ENCODE measurements around the gene TMEM258. TPM values are rescaled to one million over a fixed set of nuclear protein-coding genes. Genes with fewer than 3 reads are reported as not detected.

TMEM258 gene
- total RNA-seq, 4 donors from 2014 or later = 8.2 to 34.7 (median 23.7) TPM

DNA sequence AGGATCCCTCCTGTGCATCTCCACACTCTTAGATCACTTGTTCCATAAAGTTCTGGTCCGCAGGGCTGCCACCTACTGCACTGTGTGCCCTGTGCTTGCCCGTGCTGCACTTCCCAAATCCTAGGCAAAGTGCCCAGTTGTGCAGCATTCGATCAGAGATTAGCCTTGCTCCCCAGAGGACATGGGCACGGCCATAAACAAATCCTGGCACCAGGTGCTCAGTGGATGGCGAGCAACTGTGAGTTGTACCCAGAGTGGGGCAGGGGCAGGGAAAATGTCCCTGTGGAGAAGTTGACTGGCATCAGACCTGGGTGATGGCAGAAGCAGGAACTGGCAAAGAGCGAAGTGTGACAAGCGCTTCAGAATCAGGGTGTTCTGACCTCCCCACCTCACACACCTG is 40.4 kb upstream of the TMEM258 start:
- Histone ChIP-seq H3K4me1 (peaks cover 3 to 50% (median 21%) of the 10 kb centered on the region in 4 donors), H3K9me3 (no peaks in the 10 kb centered on the region), H3K4me3 (no peak overlapping the region), H3K27me3 (peaks cover 24% of the 10 kb centered on the region), H3K27ac (no peak overlapping the region), H3K36me3 (no peaks in the 10 kb centered on the region)
- intact Hi-C loops (cut with DNase I; ENCODE audit: low total_unique reads) = no loop called here
- DNase-seq = no peak
- WGBS, 2 donors (ENCODE audit: low coverage in 1 of 2) = 54% methylated on average over 7 of the region's 7 CpGs; no CpG with 5 or more reads in 1 of the 2 donors
- in situ Hi-C loops (cut with MboI; ENCODE audit: low pct_ligation_motif_present in 1 of 4, low pct_unique_long_range_greater_than_20kb in 1 of 4, low sequenced_read_pairs in 3 of 4) = no loop called here
- TF ChIP-seq POLR2A (IDR thresholded peaks at IDR 0.05) = no peak
- TF ChIP-seq, protein P1, sequence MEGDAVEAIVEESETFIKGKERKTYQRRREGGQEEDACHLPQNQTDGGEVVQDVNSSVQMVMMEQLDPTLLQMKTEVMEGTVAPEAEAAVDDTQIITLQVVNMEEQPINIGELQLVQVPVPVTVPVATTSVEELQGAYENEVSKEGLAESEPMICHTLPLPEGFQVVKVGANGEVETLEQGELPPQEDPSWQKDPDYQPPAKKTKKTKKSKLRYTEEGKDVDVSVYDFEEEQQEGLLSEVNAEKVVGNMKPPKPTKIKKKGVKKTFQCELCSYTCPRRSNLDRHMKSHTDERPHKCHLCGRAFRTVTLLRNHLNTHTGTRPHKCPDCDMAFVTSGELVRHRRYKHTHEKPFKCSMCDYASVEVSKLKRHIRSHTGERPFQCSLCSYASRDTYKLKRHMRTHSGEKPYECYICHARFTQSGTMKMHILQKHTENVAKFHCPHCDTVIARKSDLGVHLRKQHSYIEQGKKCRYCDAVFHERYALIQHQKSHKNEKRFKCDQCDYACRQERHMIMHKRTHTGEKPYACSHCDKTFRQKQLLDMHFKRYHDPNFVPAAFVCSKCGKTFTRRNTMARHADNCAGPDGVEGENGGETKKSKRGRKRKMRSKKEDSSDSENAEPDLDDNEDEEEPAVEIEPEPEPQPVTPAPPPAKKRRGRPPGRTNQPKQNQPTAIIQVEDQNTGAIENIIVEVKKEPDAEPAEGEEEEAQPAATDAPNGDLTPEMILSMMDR (IDR thresholded peaks at IDR 0.05) = no peak
- TF ChIP-seq POLR2AphosphoS5 (IDR thresholded peaks at IDR 0.05) = no peak
- no peak for TF ChIP-seq EP300 (IDR thresholded peaks at IDR 0.05; ENCODE audit: low read depth)

DNA sequence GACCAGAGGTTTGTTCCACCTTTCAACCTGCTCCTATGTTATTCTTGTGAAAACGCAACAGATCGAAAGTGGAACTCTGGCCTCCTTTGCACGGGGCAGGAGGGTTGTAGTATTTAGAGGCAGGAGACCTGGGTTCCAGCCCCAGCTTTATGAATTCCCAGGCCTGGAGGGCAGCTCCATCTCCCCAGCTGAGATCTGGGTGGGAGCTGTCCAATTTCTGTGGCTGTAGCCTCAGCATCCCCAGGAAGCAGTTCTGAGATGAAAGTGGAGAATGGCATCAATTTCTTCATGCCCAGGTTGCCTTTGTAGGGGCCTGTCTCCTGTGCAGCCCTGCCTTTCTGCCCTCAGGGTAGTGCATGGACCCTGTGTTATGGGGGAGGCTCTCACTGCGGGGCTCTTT is 39.8 kb upstream of the TMEM258 start:
- in situ Hi-C loops (cut with MboI; ENCODE audit: low pct_ligation_motif_present in 1 of 4, low pct_unique_long_range_greater_than_20kb in 1 of 4, low sequenced_read_pairs in 3 of 4) (no loop called here), intact Hi-C loops (cut with DNase I; ENCODE audit: low total_unique reads) (no loop called here)
- DNase-seq = no peak
- no peaks in the 10 kb centered on the region for H3K36me3 ChIP-seq
- no peak overlapping the region for H3K27ac ChIP-seq
- 77% methylated on average over 4 of the region's 4 CpGs; no CpG with 5 or more reads in 1 of the 2 donors for WGBS, 2 donors (ENCODE audit: low coverage in 1 of 2)
- no peak overlapping the region for H3K4me3 ChIP-seq
- no peaks in the 10 kb centered on the region for H3K9me3 ChIP-seq
- peaks cover 3 to 51% (median 24%) of the 10 kb centered on the region in 4 donors for H3K4me1 ChIP-seq
- TF ChIP-seq POLR2AphosphoS5 (IDR thresholded peaks at IDR 0.05) (no peak), EP300 (IDR thresholded peaks at IDR 0.05; ENCODE audit: low read depth) (no peak), POLR2A (IDR thresholded peaks at IDR 0.05) (no peak)
- TF ChIP-seq, protein P1 (IDR thresholded peaks at IDR 0.05) = no peak
- H3K27me3 ChIP-seq = peaks cover 28% of the 10 kb centered on the region

DNA sequence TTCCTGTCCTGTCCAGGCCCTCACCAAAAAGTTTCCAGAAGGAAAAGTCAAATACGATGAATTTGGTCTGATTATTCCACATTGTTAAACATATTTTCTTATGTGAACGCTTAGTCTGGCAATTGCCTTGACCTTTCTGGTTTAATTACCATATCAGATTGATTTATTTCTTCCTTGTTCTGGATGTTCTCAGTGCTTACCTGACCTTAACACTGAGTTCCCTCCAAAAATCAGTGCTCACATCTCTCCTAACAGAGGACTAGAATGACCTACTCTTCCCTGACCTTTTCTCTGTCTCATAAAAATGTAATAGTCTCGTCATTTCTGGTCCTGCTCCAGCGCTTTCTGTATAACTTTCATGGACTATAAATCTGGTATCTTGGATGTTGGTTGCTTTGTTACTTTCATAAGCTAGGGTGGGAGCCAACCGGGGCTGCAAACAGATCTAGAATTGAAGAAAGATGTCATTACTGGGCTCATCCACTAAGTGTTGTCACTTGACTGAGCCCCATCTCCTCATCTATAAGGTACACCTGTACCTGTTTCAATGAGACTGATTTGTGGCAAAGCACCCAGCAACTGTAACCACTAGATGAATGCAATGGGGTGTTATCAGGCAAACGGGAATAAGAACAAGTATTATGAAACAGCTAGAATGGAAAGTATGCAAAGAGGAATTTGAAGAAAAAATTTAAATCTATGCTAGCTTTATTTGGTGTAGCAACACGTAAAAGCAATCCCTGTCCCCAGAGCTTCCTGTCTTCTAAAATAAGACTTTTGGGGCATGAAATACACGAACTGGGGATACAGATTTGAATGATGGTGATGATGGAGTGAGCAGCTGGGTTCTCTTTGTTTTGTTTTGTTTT is 38.1 kb upstream of the TMEM258 start:
- peaks cover 33% of the 10 kb centered on the region for H3K27me3 ChIP-seq
- WGBS, 2 donors (ENCODE audit: low coverage in 1 of 2) = 41 to 49% methylated on average over 7 to 8 of the region's 8 CpGs
- peak overlapping the region; percentile 72 to 82 (median 75) for H3K27ac ChIP-seq
- DNase-seq = no peak
- H3K9me3 ChIP-seq = no peaks in the 10 kb centered on the region
- H3K36me3 ChIP-seq = no peaks in the 10 kb centered on the region
- H3K4me1 ChIP-seq = peaks cover 3 to 56% (median 25%) of the 10 kb centered on the region in 4 donors
- no peak overlapping the region for H3K4me3 ChIP-seq
- intact Hi-C loops (cut with DNase I; ENCODE audit: low total_unique reads) (no loop called here), in situ Hi-C loops (cut with MboI; ENCODE audit: low pct_ligation_motif_present in 1 of 4, low pct_unique_long_range_greater_than_20kb in 1 of 4, low sequenced_read_pairs in 3 of 4) (no loop called here)
- peak in 1 of 3 donors; percentile 35 for TF ChIP-seq POLR2AphosphoS5 (IDR thresholded peaks at IDR 0.05)
- no peak for TF ChIP-seq EP300 (IDR thresholded peaks at IDR 0.05; ENCODE audit: low read depth)

DNA sequence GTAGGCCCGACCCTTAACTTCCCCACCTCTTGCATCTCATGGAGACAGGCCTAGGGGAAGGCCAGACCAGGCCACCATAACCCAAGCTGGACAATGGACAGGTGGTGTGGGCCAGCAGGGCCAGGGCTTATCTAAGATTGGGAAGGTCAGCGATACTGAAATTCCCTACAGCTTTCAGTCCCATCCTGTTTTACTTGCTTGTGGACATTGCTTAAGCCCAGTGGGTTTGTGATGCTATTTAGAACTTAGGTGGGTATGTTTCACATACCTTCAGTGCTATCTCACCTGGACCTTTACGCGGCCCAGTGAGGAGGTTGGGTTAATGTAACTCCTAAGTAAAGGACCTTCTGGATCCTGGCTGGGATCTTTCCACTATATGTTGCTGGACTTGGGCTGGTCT is 37.4 kb upstream of the TMEM258 start:
- no peaks in the 10 kb centered on the region for H3K36me3 ChIP-seq
- intact Hi-C loops (cut with DNase I; ENCODE audit: low total_unique reads) = no loop called here
- 87% methylated on average over 4 of the region's 4 CpGs; no CpG with 5 or more reads in 1 of the 2 donors for WGBS, 2 donors (ENCODE audit: low coverage in 1 of 2)
- H3K4me1 ChIP-seq = peaks cover 3 to 50% (median 24%) of the 10 kb centered on the region in 4 donors
- no peak overlapping the region for H3K4me3 ChIP-seq
- TF ChIP-seq POLR2AphosphoS5 (IDR thresholded peaks at IDR 0.05) (no peak), POLR2A (IDR thresholded peaks at IDR 0.05) (no peak), EP300 (IDR thresholded peaks at IDR 0.05; ENCODE audit: low read depth) (no peak)
- TF ChIP-seq, protein P1 (IDR thresholded peaks at IDR 0.05) = no peak
- no peak for DNase-seq
- in situ Hi-C loops (cut with MboI; ENCODE audit: low pct_ligation_motif_present in 1 of 4, low pct_unique_long_range_greater_than_20kb in 1 of 4, low sequenced_read_pairs in 3 of 4) = no loop called here
- peak overlapping the region; percentile 72 to 82 (median 75) for H3K27ac ChIP-seq
- peaks cover 33% of the 10 kb centered on the region for H3K27me3 ChIP-seq
- no peaks in the 10 kb centered on the region for H3K9me3 ChIP-seq

Data from transverse colon (tissue), 4 donors.